Dendritic cell treated with granulocyte-macrophage colony-stimulating factor and Interleukin-4, amounts not matched to agents 40 ng/mL and 50 ng/mL, for 4 days (primary cell): Measurements from ENCODE around the gene FOXJ1.

Experiments used
- H3K27ac Mint-ChIP-seq: one replicate; pipeline ENCODE4 v1.8.0; 2022; ENCODE audit warnings: mild to moderate bottlenecking, mixed read lengths
- H3K27me3 Mint-ChIP-seq: one replicate; pipeline ENCODE4 v1.8.0; 2022; ENCODE audit warnings: mild to moderate bottlenecking, mixed read lengths
- H3K36me3 Mint-ChIP-seq: one replicate; pipeline ENCODE4 v1.8.0; 2022; ENCODE audit warnings: low read depth, mixed read lengths
- H3K4me1 Mint-ChIP-seq: one replicate; pipeline ENCODE4 v1.8.0; 2022; ENCODE audit warnings: low read depth, mixed read lengths
- H3K4me3 Mint-ChIP-seq: one replicate; pipeline ENCODE4 v1.8.0; 2022; ENCODE audit warnings: mild to moderate bottlenecking, moderate library complexity, mixed read lengths
- H3K9me3 Mint-ChIP-seq: one replicate; pipeline ENCODE4 v1.8.0; 2022; ENCODE audit warnings: mixed read lengths
- intact Hi-C: fragments of 100-400 bp; cut with micrococcal nuclease; formaldehyde crosslinking; loops from one replicate; pipeline ENCODE4 v1.15.0; 2022

The FOXJ1 gene

DNA sequence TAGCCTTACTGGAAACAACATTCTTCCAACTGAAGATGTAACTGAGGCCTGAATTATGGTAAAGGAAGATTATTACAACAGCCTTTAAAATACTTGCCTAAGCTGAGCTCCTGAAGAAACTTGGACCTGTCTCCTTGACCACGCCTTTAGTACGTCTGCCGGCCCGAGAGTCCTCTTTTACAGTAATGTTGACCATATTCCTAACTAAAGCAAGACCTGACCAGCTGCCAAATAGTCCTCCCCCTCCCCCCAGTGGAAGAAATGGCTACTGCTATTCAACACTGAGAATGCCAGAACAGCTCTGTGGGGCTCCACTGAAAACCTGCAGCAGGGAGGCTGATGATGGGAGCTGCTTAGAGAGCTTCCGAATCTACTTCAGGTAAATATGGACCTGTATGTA, 12.6 kb upstream of the FOXJ1 start:
- Mint-ChIP-seq H3K4me3 (no peak overlapping the region), H3K4me1 (no peaks in the 10 kb centered on the region), H3K27ac (no peak overlapping the region), H3K36me3 (no peaks in the 10 kb centered on the region), H3K27me3 (peaks cover 14% of the 10 kb centered on the region), H3K9me3 (no peaks in the 10 kb centered on the region)
- intact Hi-C loops = no loop called here

- Mint-ChIP-seq H3K36me3 (no peaks in the 10 kb centered on the region), H3K27me3 (peaks cover 14% of the 10 kb centered on the region), H3K4me1 (no peaks in the 10 kb centered on the region), H3K4me3 (no peak overlapping the region), H3K27ac (no peak overlapping the region), H3K9me3 (no peaks in the 10 kb centered on the region)
- intact Hi-C loops = no loop called here
These were observed 12.2 kb upstream of the FOXJ1 start for GRCh38 chr17:76153202-76153601.

- H3K27me3 Mint-ChIP-seq = peaks cover 10% of the 10 kb centered on the region
- H3K36me3 Mint-ChIP-seq = no peaks in the 10 kb centered on the region
- H3K27ac Mint-ChIP-seq = no peak overlapping the region
- H3K9me3 Mint-ChIP-seq = no peaks in the 10 kb centered on the region
- no peaks in the 10 kb centered on the region for H3K4me1 Mint-ChIP-seq
- no peak overlapping the region for H3K4me3 Mint-ChIP-seq
- intact Hi-C loops = no loop called here
These were observed 11.5 kb upstream of the FOXJ1 start for GRCh38 chr17:76152591-76152990.

GRCh38 chr17:76151896-76152454, 10.9 kb upstream of the FOXJ1 start:
- H3K27ac Mint-ChIP-seq = no peak overlapping the region
- no peak overlapping the region for H3K4me3 Mint-ChIP-seq
- no peaks in the 10 kb centered on the region for H3K4me1 Mint-ChIP-seq
- intact Hi-C loops = no loop called here
- H3K9me3 Mint-ChIP-seq = no peaks in the 10 kb centered on the region
- H3K27me3 Mint-ChIP-seq = peaks cover 6% of the 10 kb centered on the region
- H3K36me3 Mint-ChIP-seq = no peaks in the 10 kb centered on the region

DNA sequence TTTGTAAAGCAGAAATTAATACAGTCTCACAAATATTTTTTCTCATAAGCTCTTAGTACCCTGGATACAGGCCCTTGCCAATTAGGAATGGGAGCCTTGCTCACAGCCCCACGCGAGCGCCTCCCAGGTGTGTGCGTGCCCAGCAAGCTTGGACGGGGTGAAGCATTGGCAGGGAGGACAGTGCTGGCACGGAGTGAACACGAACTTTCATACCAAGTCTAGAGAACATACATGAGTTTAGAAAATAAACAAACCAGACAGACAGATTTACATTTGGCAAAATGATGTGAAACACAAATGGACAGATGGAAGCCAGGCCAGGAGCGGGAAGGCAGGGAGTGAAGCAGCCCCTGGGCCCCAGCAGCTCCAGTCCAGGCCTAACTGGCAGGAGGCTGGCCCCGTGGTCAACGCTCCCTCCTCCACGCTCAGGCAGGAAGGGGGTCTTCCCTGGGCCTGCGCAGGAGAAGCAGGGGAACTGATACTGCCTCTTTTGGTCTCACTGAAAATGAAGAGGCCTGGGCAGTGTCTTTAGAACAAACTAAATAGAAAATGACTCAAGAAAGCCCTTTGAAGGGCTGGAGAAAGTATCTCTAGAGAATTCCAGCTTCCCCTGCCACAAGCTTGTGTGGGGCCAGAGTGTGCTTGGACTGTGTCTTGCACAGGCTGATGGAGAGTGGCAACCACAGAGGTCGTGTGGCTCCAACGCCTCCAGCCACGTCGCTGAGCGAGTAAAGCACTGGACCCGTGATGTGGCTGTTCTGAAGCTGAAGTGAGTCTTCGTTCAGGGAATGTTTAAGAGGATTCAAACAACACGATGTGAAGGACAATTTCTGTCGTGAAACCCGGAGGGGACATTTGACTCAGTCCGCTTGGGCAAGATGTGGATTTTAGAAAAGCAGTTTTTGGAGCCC, 9.9 kb upstream of the FOXJ1 start:
- Mint-ChIP-seq H3K4me3 (no peak overlapping the region), H3K4me1 (peaks cover 7% of the 10 kb centered on the region)
- intact Hi-C loops = no loop called here

DNA sequence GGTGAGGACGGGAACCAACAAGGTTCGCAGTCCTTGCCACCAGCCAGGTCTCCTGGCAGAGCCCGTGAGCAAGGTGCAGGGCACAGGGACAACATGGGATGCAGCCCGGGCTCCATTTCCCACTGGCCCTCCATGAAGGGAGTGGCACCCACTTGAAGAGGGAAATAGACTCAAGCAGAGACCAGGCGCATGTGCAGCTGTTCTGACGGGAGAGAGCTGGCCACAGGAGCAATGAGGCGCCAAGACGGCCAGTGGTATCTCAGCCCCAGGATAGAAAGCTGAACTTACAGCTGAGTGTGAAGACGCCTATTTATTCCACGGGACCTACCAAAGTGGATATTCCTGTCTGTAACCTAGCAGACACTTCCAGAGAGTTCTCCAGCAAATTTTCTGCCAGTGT, 8.2 kb upstream of the FOXJ1 start:
- Mint-ChIP-seq H3K9me3 (no peaks in the 10 kb centered on the region), H3K27ac (no peak overlapping the region), H3K4me1 (peaks cover 22% of the 10 kb centered on the region), H3K36me3 (no peaks in the 10 kb centered on the region), H3K27me3 (no peaks in the 10 kb centered on the region), H3K4me3 (no peak overlapping the region)
- intact Hi-C loops = no loop called here

More for the DNA sequence above, 9.9 kb upstream of the FOXJ1 start:
- H3K36me3 Mint-ChIP-seq = no peaks in the 10 kb centered on the region
- peaks cover 3% of the 10 kb centered on the region for H3K27me3 Mint-ChIP-seq
- H3K27ac Mint-ChIP-seq = no peak overlapping the region
- H3K9me3 Mint-ChIP-seq = no peaks in the 10 kb centered on the region

DNA sequence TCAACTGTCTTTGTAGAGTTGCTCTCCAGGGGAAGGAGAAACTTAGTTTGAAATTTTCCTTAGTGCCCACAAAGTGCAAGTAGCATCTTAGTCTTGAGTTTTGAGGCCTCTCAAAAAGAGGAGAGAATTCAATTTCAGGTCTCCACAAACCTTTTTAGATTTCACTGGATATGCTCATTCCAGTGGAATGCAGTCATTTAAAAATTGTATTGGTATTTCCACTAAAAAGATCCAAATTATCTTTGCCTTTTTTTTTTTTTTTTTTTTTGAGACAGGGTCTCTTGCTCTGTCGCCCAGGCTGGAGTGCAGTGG, 6.9 kb upstream of the FOXJ1 start:
- peaks cover 33% of the 10 kb centered on the region for H3K4me1 Mint-ChIP-seq
- H3K36me3 Mint-ChIP-seq = no peaks in the 10 kb centered on the region
- intact Hi-C loops = no loop called here
- H3K4me3 Mint-ChIP-seq = no peak overlapping the region
- no peaks in the 10 kb centered on the region for H3K9me3 Mint-ChIP-seq
- no peak overlapping the region for H3K27ac Mint-ChIP-seq
- H3K27me3 Mint-ChIP-seq = peaks cover 5% of the 10 kb centered on the region

GRCh38 chr17:76147211-76148014, 6.4 kb upstream of the FOXJ1 start:
- no peaks in the 10 kb centered on the region for H3K9me3 Mint-ChIP-seq
- no peak overlapping the region for H3K4me3 Mint-ChIP-seq
- no peak overlapping the region for H3K27ac Mint-ChIP-seq
- peaks cover 10% of the 10 kb centered on the region for H3K27me3 Mint-ChIP-seq
- intact Hi-C loops = no loop called here
- H3K4me1 Mint-ChIP-seq = peaks cover 37% of the 10 kb centered on the region
- no peaks in the 10 kb centered on the region for H3K36me3 Mint-ChIP-seq

DNA sequence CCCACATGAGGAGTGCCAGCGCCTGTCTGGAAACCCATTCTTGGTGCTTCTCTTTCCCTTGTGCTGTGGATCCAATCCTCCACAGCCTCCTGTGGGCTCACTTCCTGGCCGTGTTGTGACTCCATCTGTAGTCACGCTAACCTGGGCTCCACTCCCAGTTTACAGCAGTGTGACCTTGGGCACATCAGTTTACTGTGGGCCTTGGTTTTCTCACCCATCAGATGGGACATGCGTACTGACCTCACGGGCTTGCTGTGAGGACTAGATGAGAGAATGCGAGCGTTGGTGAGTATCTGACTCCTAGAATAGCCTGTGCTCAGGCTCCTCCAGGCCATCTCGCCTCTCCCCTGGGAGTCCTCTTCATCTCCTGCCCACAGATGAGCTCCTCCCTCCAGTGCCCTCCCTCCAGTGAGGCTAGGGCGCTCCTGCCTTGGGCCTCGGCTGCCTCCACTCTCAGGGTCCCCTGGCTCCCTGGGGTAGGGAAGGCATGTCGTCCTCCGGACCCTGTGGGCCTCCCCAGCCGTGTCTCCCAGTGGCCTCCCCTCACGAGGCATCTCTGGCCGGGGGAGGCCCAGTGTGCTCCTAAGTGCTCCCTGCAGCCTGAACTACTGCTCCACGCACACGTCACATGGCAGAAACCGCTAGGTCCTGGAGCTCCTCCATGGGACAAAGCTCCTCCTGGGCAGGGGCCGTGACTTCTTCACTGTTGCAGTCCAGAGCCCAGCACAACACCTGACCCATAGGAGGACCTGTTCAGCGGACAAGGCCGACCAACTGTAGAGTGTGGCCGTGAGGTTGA, 5.2 kb upstream of the FOXJ1 start:
- Mint-ChIP-seq H3K27me3 (peaks cover 21% of the 10 kb centered on the region), H3K27ac (no peak overlapping the region), H3K4me3 (no peak overlapping the region), H3K36me3 (no peaks in the 10 kb centered on the region), H3K4me1 (peaks cover 49% of the 10 kb centered on the region), H3K9me3 (no peaks in the 10 kb centered on the region)
- intact Hi-C loops = no loop called here

- peaks cover 30% of the 10 kb centered on the region for H3K27me3 Mint-ChIP-seq
- H3K9me3 Mint-ChIP-seq = no peaks in the 10 kb centered on the region
- H3K4me3 Mint-ChIP-seq = no peak overlapping the region
- no peaks in the 10 kb centered on the region for H3K36me3 Mint-ChIP-seq
- peaks cover 54% of the 10 kb centered on the region for H3K4me1 Mint-ChIP-seq
- intact Hi-C loops = no loop called here
- no peak overlapping the region for H3K27ac Mint-ChIP-seq
These were observed 4.4 kb upstream of the FOXJ1 start for GRCh38 chr17:76145231-76146052.

- no peaks in the 10 kb centered on the region for H3K36me3 Mint-ChIP-seq
- intact Hi-C loops = no loop called here
These were observed 1.6 kb upstream of the FOXJ1 start for GRCh38 chr17:76142585-76143041.

DNA sequence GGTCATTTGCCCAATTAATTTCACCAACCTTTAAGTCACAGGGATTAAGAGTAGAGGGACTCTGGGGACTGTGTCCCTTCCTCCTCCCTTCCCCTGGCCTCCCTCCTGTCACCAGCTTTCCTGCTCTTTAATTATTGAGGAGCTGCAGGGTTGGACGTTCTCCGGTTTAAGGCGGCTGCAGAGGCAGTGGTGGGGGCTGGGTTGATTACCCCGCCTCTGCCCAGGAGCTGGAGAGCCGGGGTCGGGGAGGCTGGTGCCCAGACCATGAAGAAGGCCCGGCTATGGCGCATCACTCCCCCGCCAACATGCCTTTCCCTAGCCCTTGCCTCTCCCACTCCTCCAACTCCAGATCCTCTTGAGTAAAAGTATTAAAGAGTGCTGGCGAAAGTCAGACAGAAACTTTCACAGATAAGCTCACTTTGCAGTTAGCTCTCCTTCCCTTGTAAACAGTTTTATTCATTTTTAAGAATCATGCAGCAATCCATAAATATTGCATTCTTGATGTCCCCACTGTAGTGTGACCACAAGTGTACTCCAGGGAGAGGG, 1.1 kb upstream of the FOXJ1 start:
- Mint-ChIP-seq H3K27ac (no peak overlapping the region), H3K36me3 (no peaks in the 10 kb centered on the region), H3K4me3 (peak overlapping the region; percentile 78), H3K27me3 (peaks cover 60% of the 10 kb centered on the region), H3K4me1 (peaks cover 60% of the 10 kb centered on the region), H3K9me3 (no peaks in the 10 kb centered on the region)
- intact Hi-C loops = no loop called here

More at GRCh38 chr17:76142585-76143041, 1.6 kb upstream of the FOXJ1 start:
- H3K27me3 Mint-ChIP-seq = peaks cover 57% of the 10 kb centered on the region
- no peak overlapping the region for H3K4me3 Mint-ChIP-seq
- H3K27ac Mint-ChIP-seq = no peak overlapping the region
- no peaks in the 10 kb centered on the region for H3K9me3 Mint-ChIP-seq
- H3K4me1 Mint-ChIP-seq = peaks cover 60% of the 10 kb centered on the region
